MM.1S (cell line): ENCODE results near the gene RASSF7.

ENCODE experiments used
- EZH2 ChIP-seq: fragments of 300-600 bp; sonication (generic); optimal IDR thresholded peaks from 2 replicates; pipeline ENCODE3; 2017; ENCODE audit warnings: low read depth, mild to moderate bottlenecking, antibody characterized with exemption, low read length, mixed read lengths
- EZH2phosphoT487 ChIP-seq: fragments of 300-600 bp; sonication (generic); IDR thresholded peaks from 2 replicates; pipeline ENCODE4 v1.6.1; 2018; ENCODE audit warnings: antibody characterized with exemption, low read length
- TF ChIP-seq, protein P1 (sequence below): fragments of 300-600 bp; sonication (generic); IDR thresholded peaks from 2 replicates; pipeline ENCODE4 v1.5.1; 2016; ENCODE audit warnings: antibody characterized with exemption, low read length, mixed read lengths

DNA sequence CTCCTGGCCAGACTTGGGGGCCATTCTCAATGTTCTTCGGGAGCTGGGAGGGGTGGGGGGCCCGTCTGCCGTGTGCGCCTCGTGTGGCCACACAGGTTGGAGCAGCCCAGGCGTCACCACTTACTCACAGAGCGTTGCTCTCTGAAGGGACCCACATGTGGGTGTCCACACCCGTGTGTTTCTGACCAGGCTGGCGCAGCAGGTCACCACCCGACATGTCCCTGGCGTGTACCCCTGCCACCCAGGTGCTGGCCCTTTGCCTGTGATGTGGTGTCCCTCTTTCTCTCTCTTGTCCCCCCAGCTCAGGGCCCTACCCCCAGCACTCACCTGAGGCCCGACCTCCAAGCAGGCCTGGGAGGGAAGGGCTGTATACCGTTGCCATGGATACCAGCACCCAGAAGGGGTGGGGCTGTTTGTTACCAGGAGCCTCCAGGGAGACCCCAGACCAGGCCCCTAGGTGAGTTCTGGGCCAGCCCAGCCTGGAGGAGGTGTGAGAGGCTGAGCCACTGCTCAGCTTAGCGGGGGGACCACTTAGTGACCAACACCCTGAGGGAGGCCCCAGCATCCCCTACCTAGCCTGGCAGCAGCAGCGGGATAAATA, 1.6 kb upstream of the RASSF7 start:
- TF ChIP-seq, protein P1, sequence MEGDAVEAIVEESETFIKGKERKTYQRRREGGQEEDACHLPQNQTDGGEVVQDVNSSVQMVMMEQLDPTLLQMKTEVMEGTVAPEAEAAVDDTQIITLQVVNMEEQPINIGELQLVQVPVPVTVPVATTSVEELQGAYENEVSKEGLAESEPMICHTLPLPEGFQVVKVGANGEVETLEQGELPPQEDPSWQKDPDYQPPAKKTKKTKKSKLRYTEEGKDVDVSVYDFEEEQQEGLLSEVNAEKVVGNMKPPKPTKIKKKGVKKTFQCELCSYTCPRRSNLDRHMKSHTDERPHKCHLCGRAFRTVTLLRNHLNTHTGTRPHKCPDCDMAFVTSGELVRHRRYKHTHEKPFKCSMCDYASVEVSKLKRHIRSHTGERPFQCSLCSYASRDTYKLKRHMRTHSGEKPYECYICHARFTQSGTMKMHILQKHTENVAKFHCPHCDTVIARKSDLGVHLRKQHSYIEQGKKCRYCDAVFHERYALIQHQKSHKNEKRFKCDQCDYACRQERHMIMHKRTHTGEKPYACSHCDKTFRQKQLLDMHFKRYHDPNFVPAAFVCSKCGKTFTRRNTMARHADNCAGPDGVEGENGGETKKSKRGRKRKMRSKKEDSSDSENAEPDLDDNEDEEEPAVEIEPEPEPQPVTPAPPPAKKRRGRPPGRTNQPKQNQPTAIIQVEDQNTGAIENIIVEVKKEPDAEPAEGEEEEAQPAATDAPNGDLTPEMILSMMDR, result 0 out of 2 replicates have a peak, but pooled peaks have one; percentile 5
- TF ChIP-seq EZH2phosphoT487 (no peak), EZH2 (no peak)
